ENCODE data around the gene TMEM181.

DNA sequence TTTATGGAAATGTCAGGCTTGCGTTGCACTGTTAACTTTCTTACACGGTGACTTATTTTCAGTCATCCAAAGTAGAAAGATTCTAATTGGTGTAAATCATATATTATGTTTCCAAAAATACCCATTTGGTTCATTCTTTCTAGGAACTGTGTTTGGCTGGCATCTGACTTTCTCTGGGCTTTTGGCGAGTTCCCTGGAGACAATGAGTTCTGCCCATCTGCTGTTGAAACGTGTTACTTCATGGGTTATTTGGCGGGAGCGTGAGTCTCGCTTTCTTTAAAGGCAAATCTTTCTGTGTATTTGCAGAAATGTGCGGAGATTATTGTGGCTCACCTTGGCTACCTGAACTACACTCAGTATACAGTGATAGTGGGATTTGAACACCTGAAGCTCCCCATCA is 29.5 kb downstream of the TMEM181 start:
- TF ChIP-seq, protein P1, sequence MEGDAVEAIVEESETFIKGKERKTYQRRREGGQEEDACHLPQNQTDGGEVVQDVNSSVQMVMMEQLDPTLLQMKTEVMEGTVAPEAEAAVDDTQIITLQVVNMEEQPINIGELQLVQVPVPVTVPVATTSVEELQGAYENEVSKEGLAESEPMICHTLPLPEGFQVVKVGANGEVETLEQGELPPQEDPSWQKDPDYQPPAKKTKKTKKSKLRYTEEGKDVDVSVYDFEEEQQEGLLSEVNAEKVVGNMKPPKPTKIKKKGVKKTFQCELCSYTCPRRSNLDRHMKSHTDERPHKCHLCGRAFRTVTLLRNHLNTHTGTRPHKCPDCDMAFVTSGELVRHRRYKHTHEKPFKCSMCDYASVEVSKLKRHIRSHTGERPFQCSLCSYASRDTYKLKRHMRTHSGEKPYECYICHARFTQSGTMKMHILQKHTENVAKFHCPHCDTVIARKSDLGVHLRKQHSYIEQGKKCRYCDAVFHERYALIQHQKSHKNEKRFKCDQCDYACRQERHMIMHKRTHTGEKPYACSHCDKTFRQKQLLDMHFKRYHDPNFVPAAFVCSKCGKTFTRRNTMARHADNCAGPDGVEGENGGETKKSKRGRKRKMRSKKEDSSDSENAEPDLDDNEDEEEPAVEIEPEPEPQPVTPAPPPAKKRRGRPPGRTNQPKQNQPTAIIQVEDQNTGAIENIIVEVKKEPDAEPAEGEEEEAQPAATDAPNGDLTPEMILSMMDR (conservative IDR thresholded peaks at IDR 0.05 in 1 of 2, IDR thresholded peaks at IDR 0.05 in 1 of 2; ENCODE audit: low read depth in 1 of 2, low read length in 2 of 2) = no peak
- TF ChIP-seq EZH2 (IDR thresholded peaks at IDR 0.05; ENCODE audit: low read length, missing control alignments) = no peak

All from fibroblast of lung (primary cell).